Occipital lobe (tissue), 2 donors: Measurements from ENCODE around the gene CLTCL1. TPM values are rescaled to one million over a fixed set of nuclear protein-coding genes. Genes with fewer than 3 reads are reported as not detected.

Source experiments
- DNase-seq: peaks from one replicate; lab custom pipeline; 2025; lab: John Stamatoyannopoulos, UW
- total RNA-seq: library from RNA; depleted of rRNA; stranded (reverse); fragments of >200 nt; gene quantifications from one replicate; pipeline ENCODE4 v1.2.3, GENCODE V29; 2014

Gene CLTCL1
- total RNA-seq, 1 donor from 2014 or later: 11.1 TPM

GRCh38 chr22:19244600-19245352 lies 46.7 kb downstream of the CLTCL1 start:
- DNase-seq: no peak

GRCh38 chr22:19242699-19243098 lies 48.8 kb downstream of the CLTCL1 start:
- DNase-seq: no peak

- no peak for DNase-seq
These were observed 50.0 kb downstream of the CLTCL1 start for GRCh38 chr22:19241593-19241906.

- no peak for DNase-seq
These were observed 50.5 kb downstream of the CLTCL1 start for GRCh38 chr22:19240813-19241592.

GRCh38 chr22:19239464-19239863 lies 52.1 kb downstream of the CLTCL1 start:
- DNase-seq: peak; percentile 45

- DNase-seq: no peak
These were observed 52.6 kb downstream of the CLTCL1 start for GRCh38 chr22:19238900-19239299.

- no peak for DNase-seq
These were observed 55.6 kb downstream of the CLTCL1 start for GRCh38 chr22:19235874-19236273.

- no peak for DNase-seq
These were observed 57.2 kb downstream of the CLTCL1 start for GRCh38 chr22:19234126-19234896.

- no peak for DNase-seq
These were observed 58.3 kb downstream of the CLTCL1 start for GRCh38 chr22:19233189-19233661.

GRCh38 chr22:19232623-19233022 lies 58.9 kb downstream of the CLTCL1 start:
- DNase-seq: no peak

GRCh38 chr22:19231986-19232385 lies 59.5 kb downstream of the CLTCL1 start:
- DNase-seq: no peak

GRCh38 chr22:19229600-19229999 lies 61.9 kb downstream of the CLTCL1 start:
- no peak for DNase-seq

- no peak for DNase-seq
These were observed 63.3 kb downstream of the CLTCL1 start for GRCh38 chr22:19228179-19228578.

- no peak for DNase-seq
These were observed 65.1 kb downstream of the CLTCL1 start for GRCh38 chr22:19226428-19226827.

- DNase-seq: no peak
These were observed 66.0 kb downstream of the CLTCL1 start for GRCh38 chr22:19225560-19225959.

- DNase-seq: no peak
These were observed 66.5 kb downstream of the CLTCL1 start for GRCh38 chr22:19224985-19225384.

GRCh38 chr22:19224557-19224956 lies 67.0 kb downstream of the CLTCL1 start:
- DNase-seq: no peak

- DNase-seq: no peak
These were observed 67.9 kb downstream of the CLTCL1 start for GRCh38 chr22:19223617-19224016.

- DNase-seq: no peak
These were observed 68.4 kb downstream of the CLTCL1 start for GRCh38 chr22:19223110-19223509.

- DNase-seq: no peak
These were observed 69.1 kb downstream of the CLTCL1 start for GRCh38 chr22:19222242-19223005.

- DNase-seq: no peak
These were observed 70.7 kb downstream of the CLTCL1 start for GRCh38 chr22:19220867-19221266.
